Type B pancreatic cell (in vitro differentiated cells): ENCODE results near the gene MYO7A. TPM values are rescaled to one million over a fixed set of nuclear protein-coding genes. Genes with fewer than 3 reads are reported as not detected.

Experiments
- DNase-seq: peaks from one replicate; pipeline ENCODE4 v3.0.0; 2021; ENCODE audit warnings: mixed read lengths; ENCODE audit not compliant: unreplicated experiment; ENCODE audit errors: extremely low spot score
- H3K27ac Mint-ChIP-seq: 2 replicates; pipeline ENCODE4 v1.8.0; 2021; ENCODE audit warnings: mild to moderate bottlenecking, mixed read lengths
- H3K27me3 Mint-ChIP-seq: 2 replicates; pipeline ENCODE4 v1.8.0; 2021; ENCODE audit warnings: mixed read lengths
- H3K36me3 Mint-ChIP-seq: 2 replicates; pipeline ENCODE4 v1.8.0; 2021; ENCODE audit warnings: mixed read lengths
- H3K4me1 Mint-ChIP-seq: one replicate; pipeline ENCODE4 v1.8.0; 2021; ENCODE audit warnings: mixed read lengths; ENCODE audit not compliant: unreplicated experiment
- H3K4me3 Mint-ChIP-seq: 2 replicates; pipeline ENCODE4 v1.8.0; 2021; ENCODE audit warnings: mild to moderate bottlenecking, mixed read lengths
- H3K9me3 Mint-ChIP-seq: 2 replicates; pipeline ENCODE4 v1.8.0; 2021; ENCODE audit warnings: mixed read lengths
- CTCF ChIP-seq: fragments of 200-600 bp; sonication (generic); conservative IDR thresholded peaks from 2 replicates; pipeline ENCODE4 v1.5.0; 2021; ENCODE audit warnings: antibody characterized with exemption, mild to moderate bottlenecking
- total RNA-seq: library from RNA; stranded (reverse); gene quantifications from 2 replicates; pipeline ENCODE4 v1.2.1, GENCODE V29; 2021; ENCODE audit warnings: low replicate concordance

MYO7A gene
- total RNA-seq, 1 donor from 2014 or later: 2.8 TPM

GRCh38 chr11:77175021-77175842, 47.2 kb downstream of the MYO7A start:
- Mint-ChIP-seq H3K9me3 (no peaks in the 10 kb centered on the region), H3K36me3 (no peaks in the 10 kb centered on the region), H3K4me1 (peaks cover 14% of the 10 kb centered on the region), H3K27me3 (no peaks in the 10 kb centered on the region), H3K27ac (no peak overlapping the region), H3K4me3 (no peak overlapping the region)
- no peak for DNase-seq
- TF ChIP-seq CTCF: no peak

- no peaks in the 10 kb centered on the region for H3K36me3 Mint-ChIP-seq
- no peak for DNase-seq
These were observed 48.0 kb downstream of the MYO7A start for GRCh38 chr11:77175869-77176539.

GRCh38 chr11:77176996-77177395, 49.0 kb downstream of the MYO7A start:
- H3K4me1 Mint-ChIP-seq: peaks cover 9% of the 10 kb centered on the region
- H3K27me3 Mint-ChIP-seq: no peaks in the 10 kb centered on the region
- DNase-seq: no peak
- H3K9me3 Mint-ChIP-seq: no peaks in the 10 kb centered on the region
- no peaks in the 10 kb centered on the region for H3K36me3 Mint-ChIP-seq
- no peak overlapping the region for H3K27ac Mint-ChIP-seq
- H3K4me3 Mint-ChIP-seq: no peak overlapping the region
- TF ChIP-seq CTCF: no peak

More at GRCh38 chr11:77175869-77176539, 48.0 kb downstream of the MYO7A start:
- no peaks in the 10 kb centered on the region for H3K27me3 Mint-ChIP-seq
- H3K4me1 Mint-ChIP-seq: peaks cover 9% of the 10 kb centered on the region
- no peaks in the 10 kb centered on the region for H3K9me3 Mint-ChIP-seq
- no peak overlapping the region for H3K4me3 Mint-ChIP-seq
- no peak overlapping the region for H3K27ac Mint-ChIP-seq
- TF ChIP-seq CTCF: no peak

GRCh38 chr11:77178150-77178549, 50.1 kb downstream of the MYO7A start:
- H3K4me1 Mint-ChIP-seq: peaks cover 7% of the 10 kb centered on the region
- no peak for DNase-seq
- H3K9me3 Mint-ChIP-seq: no peaks in the 10 kb centered on the region
- no peak for TF ChIP-seq CTCF
- no peaks in the 10 kb centered on the region for H3K27me3 Mint-ChIP-seq
- H3K27ac Mint-ChIP-seq: no peak overlapping the region
- no peak overlapping the region for H3K4me3 Mint-ChIP-seq
- H3K36me3 Mint-ChIP-seq: no peaks in the 10 kb centered on the region

GRCh38 chr11:77179048-77179447, 51.0 kb downstream of the MYO7A start:
- Mint-ChIP-seq H3K4me1 (peaks cover 1% of the 10 kb centered on the region), H3K27me3 (no peaks in the 10 kb centered on the region), H3K36me3 (no peaks in the 10 kb centered on the region), H3K27ac (no peak overlapping the region), H3K9me3 (no peaks in the 10 kb centered on the region), H3K4me3 (no peak overlapping the region)
- no peak for TF ChIP-seq CTCF
- DNase-seq: no peak
